ENCODE results near the gene PTPRD. TPM values are rescaled to one million over a fixed set of nuclear protein-coding genes. Genes with fewer than 3 reads are reported as not detected.

PTPRD gene
- total RNA-seq, 1 experiment from 2014 or later = 0.02 TPM

DNA sequence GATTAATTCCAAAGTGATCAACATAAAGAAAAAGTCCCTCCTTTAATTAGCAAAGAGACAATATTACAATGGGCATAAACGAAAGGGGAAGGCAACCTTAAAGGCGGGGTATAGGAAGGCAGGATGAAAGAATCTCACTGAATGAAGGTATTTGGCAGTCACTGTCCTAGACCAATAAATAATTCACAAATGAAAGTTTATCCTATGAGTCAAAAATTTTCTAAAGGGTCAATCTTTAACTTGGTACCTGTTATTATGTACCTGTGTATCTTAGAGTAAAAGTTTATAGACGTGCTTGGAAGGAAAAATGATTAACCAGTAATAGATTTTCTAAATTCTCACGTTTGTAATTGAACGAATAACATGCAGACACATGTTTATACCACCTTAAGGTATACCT is 1867.5 kb downstream of the PTPRD start:
- no TSS peak for BruUV-seq (replicated peaks)
- H3K4me2 ChIP-seq (ENCODE audit: low read length) = no peak overlapping the region
- no peaks in the 10 kb centered on the region for H3K36me3 ChIP-seq (ENCODE audit: control insufficient read depth in 1 of 2, insufficient read depth in 2 of 2, low read length in 2 of 2)
- H2AFZ ChIP-seq (ENCODE audit: low read depth, low read length, poor library complexity, severe bottlenecking) = no peak overlapping the region
- no peaks in the 10 kb centered on the region for H4K20me1 ChIP-seq (ENCODE audit: insufficient read depth)
- H3K9ac ChIP-seq (ENCODE audit: low read length) = no peak overlapping the region
- no peak overlapping the region for H3K27ac ChIP-seq (ENCODE audit: low read depth, low read length)
- ChIA-PET CTCF (no interaction called here), RAD21 (ENCODE audit: low non-redundant PET in 1 of 2, low total read pairs in 2 of 2, uncharacterized antibody in 2 of 2, unreplicated experiment in 2 of 2) (no interaction called here), POLR2A (no interaction called here)
- intact Hi-C loops (cut with micrococcal nuclease) = no loop called here
- peaks cover 0 to 14% of the 10 kb centered on the region in 2 experiments; a peak in 3 of 4 replicates for H3K9me3 ChIP-seq (ENCODE audit: control insufficient read depth in 1 of 2, insufficient read depth in 1 of 2, low read depth in 1 of 2, low read length in 2 of 2)
- no peaks in the 10 kb centered on the region for H3K79me2 ChIP-seq (ENCODE audit: insufficient read depth, low read length)
- no peaks in the 10 kb centered on the region for H3K27me3 ChIP-seq (ENCODE audit: insufficient read depth, low read length)
- H3K9me2 ChIP-seq (ENCODE audit: insufficient read depth) = no peaks in the 10 kb centered on the region
- ATAC-seq (no peak), DNase-seq (ENCODE audit: low read depth, low spot score) (no peak)
- no peak overlapping the region for H3K4me3 ChIP-seq (replicated peaks in 1 of 2; ENCODE audit: low read depth in 1 of 2, low read length in 2 of 2)
- H3K4me1 ChIP-seq (ENCODE audit: control insufficient read depth in 1 of 2, insufficient read depth in 2 of 2, low read length in 2 of 2) = no peaks in the 10 kb centered on the region
- TF ChIP-seq EGR1 (IDR thresholded peaks at IDR 0.05; ENCODE audit: low read depth) = no peak
- TF ChIP-seq, protein P1, sequence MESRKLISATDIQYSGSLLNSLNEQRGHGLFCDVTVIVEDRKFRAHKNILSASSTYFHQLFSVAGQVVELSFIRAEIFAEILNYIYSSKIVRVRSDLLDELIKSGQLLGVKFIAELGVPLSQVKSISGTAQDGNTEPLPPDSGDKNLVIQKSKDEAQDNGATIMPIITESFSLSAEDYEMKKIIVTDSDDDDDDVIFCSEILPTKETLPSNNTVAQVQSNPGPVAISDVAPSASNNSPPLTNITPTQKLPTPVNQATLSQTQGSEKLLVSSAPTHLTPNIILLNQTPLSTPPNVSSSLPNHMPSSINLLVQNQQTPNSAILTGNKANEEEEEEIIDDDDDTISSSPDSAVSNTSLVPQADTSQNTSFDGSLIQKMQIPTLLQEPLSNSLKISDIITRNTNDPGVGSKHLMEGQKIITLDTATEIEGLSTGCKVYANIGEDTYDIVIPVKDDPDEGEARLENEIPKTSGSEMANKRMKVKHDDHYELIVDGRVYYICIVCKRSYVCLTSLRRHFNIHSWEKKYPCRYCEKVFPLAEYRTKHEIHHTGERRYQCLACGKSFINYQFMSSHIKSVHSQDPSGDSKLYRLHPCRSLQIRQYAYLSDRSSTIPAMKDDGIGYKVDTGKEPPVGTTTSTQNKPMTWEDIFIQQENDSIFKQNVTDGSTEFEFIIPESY (IDR thresholded peaks at IDR 0.05; ENCODE audit: extremely low read depth, insufficient replicate concordance, low read length) = no peak
- no peak for TF ChIP-seq CBX3 (IDR thresholded peaks at IDR 0.05; ENCODE audit: low read depth)
- no peak for TF ChIP-seq SP1 (IDR thresholded peaks at IDR 0.05; ENCODE audit: low read depth)
- no peak for TF ChIP-seq YY1 (IDR thresholded peaks at IDR 0.05; ENCODE audit: extremely low read depth, insufficient replicate concordance, low read depth, low read length)

DNA sequence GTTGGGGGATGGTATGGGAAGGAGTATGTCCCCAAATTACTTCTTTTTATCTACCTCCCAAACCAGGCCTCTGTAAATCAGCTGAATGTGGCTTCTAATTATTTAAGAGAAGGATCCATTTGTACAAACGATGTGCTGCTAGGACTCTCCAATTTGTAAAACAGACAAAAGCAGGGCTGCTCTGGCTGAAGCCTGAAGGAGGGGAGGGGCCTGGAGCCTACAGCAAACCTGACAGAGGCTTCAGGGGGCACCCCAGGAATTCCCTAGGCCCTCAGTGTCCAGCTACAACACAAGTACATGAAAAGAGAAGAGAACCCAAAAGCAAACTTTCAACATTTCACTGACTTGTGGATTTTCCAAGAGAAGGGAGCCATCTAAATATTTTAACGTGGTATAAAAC is 1873.9 kb downstream of the PTPRD start:
- BruUV-seq (replicated peaks) = no TSS peak
- RAD21 ChIA-PET (ENCODE audit: low non-redundant PET in 1 of 2, low total read pairs in 2 of 2, uncharacterized antibody in 2 of 2, unreplicated experiment in 2 of 2) = no interaction called here
- POLR2A ChIA-PET = no interaction called here

More for the DNA sequence above, 1873.9 kb downstream of the PTPRD start:
- Histone ChIP-seq H3K9me3 (ENCODE audit: control insufficient read depth in 1 of 2, insufficient read depth in 1 of 2, low read depth in 1 of 2, low read length in 2 of 2) (peaks cover 4 to 6% of the 10 kb centered on the region in 2 experiments; a peak in 3 of 4 replicates), H3K27ac (ENCODE audit: low read depth, low read length) (no peak overlapping the region), H3K9ac (ENCODE audit: low read length) (no peak overlapping the region), H3K36me3 (ENCODE audit: control insufficient read depth in 1 of 2, insufficient read depth in 2 of 2, low read length in 2 of 2) (no peaks in the 10 kb centered on the region), H3K79me2 (ENCODE audit: insufficient read depth, low read length) (no peaks in the 10 kb centered on the region), H3K4me3 (replicated peaks in 1 of 2; ENCODE audit: low read depth in 1 of 2, low read length in 2 of 2) (no peak overlapping the region), H4K20me1 (ENCODE audit: insufficient read depth) (no peaks in the 10 kb centered on the region), H3K9me2 (ENCODE audit: insufficient read depth) (no peaks in the 10 kb centered on the region), H3K4me2 (ENCODE audit: low read length) (no peak overlapping the region), H3K4me1 (ENCODE audit: control insufficient read depth in 1 of 2, insufficient read depth in 2 of 2, low read length in 2 of 2) (no peaks in the 10 kb centered on the region), H2AFZ (ENCODE audit: low read depth, low read length, poor library complexity, severe bottlenecking) (no peak overlapping the region), H3K27me3 (ENCODE audit: insufficient read depth, low read length) (no peaks in the 10 kb centered on the region)
- CTCF ChIA-PET = no interaction called here
- TF ChIP-seq, protein P2, sequence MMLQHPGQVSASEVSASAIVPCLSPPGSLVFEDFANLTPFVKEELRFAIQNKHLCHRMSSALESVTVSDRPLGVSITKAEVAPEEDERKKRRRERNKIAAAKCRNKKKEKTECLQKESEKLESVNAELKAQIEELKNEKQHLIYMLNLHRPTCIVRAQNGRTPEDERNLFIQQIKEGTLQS (IDR thresholded peaks at IDR 0.05) = no peak
- TF ChIP-seq ELF1 (IDR thresholded peaks at IDR 0.05; ENCODE audit: borderline replicate concordance, low read depth) = no peak
- no peak for TF ChIP-seq CBX3 (IDR thresholded peaks at IDR 0.05; ENCODE audit: low read depth)
- TF ChIP-seq, protein P3, sequence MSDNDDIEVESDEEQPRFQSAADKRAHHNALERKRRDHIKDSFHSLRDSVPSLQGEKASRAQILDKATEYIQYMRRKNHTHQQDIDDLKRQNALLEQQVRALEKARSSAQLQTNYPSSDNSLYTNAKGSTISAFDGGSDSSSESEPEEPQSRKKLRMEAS (IDR thresholded peaks at IDR 0.05) = no peak
- TF ChIP-seq CEBPB (IDR thresholded peaks at IDR 0.05; ENCODE audit: low read depth) = no peak
- no peak for TF ChIP-seq EGR1 (IDR thresholded peaks at IDR 0.05; ENCODE audit: low read depth)
- TF ChIP-seq, protein P4, sequence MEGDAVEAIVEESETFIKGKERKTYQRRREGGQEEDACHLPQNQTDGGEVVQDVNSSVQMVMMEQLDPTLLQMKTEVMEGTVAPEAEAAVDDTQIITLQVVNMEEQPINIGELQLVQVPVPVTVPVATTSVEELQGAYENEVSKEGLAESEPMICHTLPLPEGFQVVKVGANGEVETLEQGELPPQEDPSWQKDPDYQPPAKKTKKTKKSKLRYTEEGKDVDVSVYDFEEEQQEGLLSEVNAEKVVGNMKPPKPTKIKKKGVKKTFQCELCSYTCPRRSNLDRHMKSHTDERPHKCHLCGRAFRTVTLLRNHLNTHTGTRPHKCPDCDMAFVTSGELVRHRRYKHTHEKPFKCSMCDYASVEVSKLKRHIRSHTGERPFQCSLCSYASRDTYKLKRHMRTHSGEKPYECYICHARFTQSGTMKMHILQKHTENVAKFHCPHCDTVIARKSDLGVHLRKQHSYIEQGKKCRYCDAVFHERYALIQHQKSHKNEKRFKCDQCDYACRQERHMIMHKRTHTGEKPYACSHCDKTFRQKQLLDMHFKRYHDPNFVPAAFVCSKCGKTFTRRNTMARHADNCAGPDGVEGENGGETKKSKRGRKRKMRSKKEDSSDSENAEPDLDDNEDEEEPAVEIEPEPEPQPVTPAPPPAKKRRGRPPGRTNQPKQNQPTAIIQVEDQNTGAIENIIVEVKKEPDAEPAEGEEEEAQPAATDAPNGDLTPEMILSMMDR (IDR thresholded peaks at IDR 0.05 in 2 of 3, conservative IDR thresholded peaks at IDR 0.05 in 1 of 3; ENCODE audit: borderline replicate concordance in 1 of 3, insufficient read depth in 1 of 3, low read depth in 2 of 3, low read length in 2 of 3) = no peak
- TF ChIP-seq RAD21 (IDR thresholded peaks at IDR 0.05; ENCODE audit: low read depth) = no peak
- no peak for TF ChIP-seq EZH2phosphoT487 (IDR thresholded peaks at IDR 0.05; ENCODE audit: borderline replicate concordance)
- TF ChIP-seq EZH2 (IDR thresholded peaks at IDR 0.05) = no peak
- TF ChIP-seq TCF7L2 (IDR thresholded peaks at IDR 0.05; ENCODE audit: borderline replicate concordance, extremely low read depth, insufficient read depth, insufficient read length) = no peak
- DNase-seq (ENCODE audit: low read depth, low spot score) (no peak), ATAC-seq (no peak)
- intact Hi-C loops (cut with micrococcal nuclease) = no loop called here
